Hepatocyte (in vitro differentiated cells): ENCODE measurements around the gene GLRA3. TPM values are rescaled to one million over a fixed set of nuclear protein-coding genes. Genes with fewer than 3 reads are reported as not detected.

ENCODE experiments used
- DNase-seq: peaks from one replicate; pipeline ENCODE4 v3.0.0-alpha.2; 2016; ENCODE audit warnings: low spot score
- H2AFZ ChIP-seq: fragments of 200-600 bp; sonication (generic); 2 replicates; pipeline ENCODE4 v1.6.0; 2016; ENCODE audit warnings: antibody characterized with exemption, mild to moderate bottlenecking
- H3K27ac ChIP-seq: fragments of 200-600 bp; sonication (generic); 2 replicates; pipeline ENCODE4 v1.5.1; 2016; ENCODE audit warnings: mild to moderate bottlenecking
- H3K27me3 ChIP-seq: fragments of 200-600 bp; sonication (generic); 2 replicates; pipeline ENCODE4 v1.6.1; 2016
- H3K36me3 ChIP-seq: fragments of 200-600 bp; sonication (generic); replicated peaks from 2 replicates; pipeline ENCODE4 v1.5.1; 2016; ENCODE audit warnings: low read depth; ENCODE audit not compliant: insufficient read depth
- H3K4me1 ChIP-seq: fragments of 200-600 bp; sonication (generic); 2 replicates; pipeline ENCODE4 v1.5.1; 2016; ENCODE audit warnings: mild to moderate bottlenecking, moderate library complexity; ENCODE audit not compliant: insufficient read depth
- H3K4me2 ChIP-seq: fragments of 200-600 bp; sonication (generic); 2 replicates; pipeline ENCODE4 v1.6.0; 2016
- H3K4me3 ChIP-seq: fragments of 200-600 bp; sonication (generic); 2 replicates; pipeline ENCODE4 v1.5.1; 2016; ENCODE audit warnings: mild to moderate bottlenecking
- H3K79me2 ChIP-seq: fragments of 200-600 bp; sonication (generic); 2 replicates; pipeline ENCODE4 v1.6.0; 2017; ENCODE audit warnings: mild to moderate bottlenecking
- H3K9me2 ChIP-seq: fragments of 200-600 bp; sonication (generic); replicated peaks from 2 replicates; pipeline ENCODE4 v1.6.0; 2017; ENCODE audit warnings: mild to moderate bottlenecking; ENCODE audit not compliant: insufficient read depth
- H3K9me3 ChIP-seq: fragments of 200-600 bp; sonication (generic); 2 replicates; pipeline ENCODE4 v1.5.1; 2016; ENCODE audit warnings: low read depth, mild to moderate bottlenecking
- H4K20me1 ChIP-seq: fragments of 200-600 bp; sonication (generic); 2 replicates; pipeline ENCODE4 v1.6.0; 2016; ENCODE audit warnings: mild to moderate bottlenecking; ENCODE audit not compliant: insufficient read depth, poor library complexity, severe bottlenecking
- CTCF ChIP-seq: fragments of 200-600 bp; sonication (generic); IDR thresholded peaks from 2 replicates; pipeline ENCODE4 v1.5.1; 2016; ENCODE audit warnings: antibody characterized with exemption, mild to moderate bottlenecking; ENCODE audit not compliant: poor library complexity
- EZH2 ChIP-seq: fragments of 200-600 bp; sonication (generic); IDR thresholded peaks from 2 replicates; pipeline ENCODE4 v1.6.1; 2016; ENCODE audit warnings: antibody characterized with exemption, mild to moderate bottlenecking, borderline replicate concordance
- EZH2phosphoT487 ChIP-seq: fragments of 200-600 bp; sonication (generic); IDR thresholded peaks from one replicate; pipeline ENCODE4 v1.6.1; 2018; ENCODE audit warnings: antibody characterized with exemption, mild to moderate bottlenecking, low read depth, moderate library complexity; ENCODE audit not compliant: unreplicated experiment, severe bottlenecking
- WGBS: methylation state at CpG from one replicate; pipeline ENCODE4 v1.1.6; 2016; ENCODE audit warnings: low lambda C conversion rate; ENCODE audit errors: missing lambda C conversion rate; 5-methylcytosine and 5-hydroxymethylcytosine counted together
- polyA plus RNA-seq: library from polyadenylated mRNA; unstranded; fragments of >200 nt; fragmentation: Nextera tagmentation; extraction: Ambion mirVana; gene quantifications from 2 replicates; pipeline ENCODE4 v1.2.1, GENCODE V29; 2016
- total RNA-seq: library from RNA; depleted of rRNA; stranded (reverse); fragments of >200 nt; gene quantifications from 2 replicates; pipeline ENCODE4 v1.2.3, GENCODE V29; 2014

GLRA3 gene
- total and polyA plus RNA-seq, 2 experiments from 2014 or later: 0.10 TPM; not detected in 1

- H3K4me1 ChIP-seq: no peaks in the 10 kb centered on the region
- no peak for TF ChIP-seq EZH2phosphoT487
- TF ChIP-seq EZH2: no peak
- TF ChIP-seq CTCF: no peak
- H3K36me3 ChIP-seq: no peaks in the 10 kb centered on the region
- no peak overlapping the region for H3K4me3 ChIP-seq
- H3K9me2 ChIP-seq: no peaks in the 10 kb centered on the region
- no peaks in the 10 kb centered on the region for H3K27me3 ChIP-seq
- H3K27ac ChIP-seq: no peak overlapping the region
- WGBS: 60% methylated on average over 3 of the region's 3 CpGs
- no peaks in the 10 kb centered on the region for H3K9me3 ChIP-seq
- no peak overlapping the region for H3K4me2 ChIP-seq
- H4K20me1 ChIP-seq: no peaks in the 10 kb centered on the region
- no peak overlapping the region for H2AFZ ChIP-seq
- no peaks in the 10 kb centered on the region for H3K79me2 ChIP-seq
- no peak for DNase-seq
Observed at GRCh38 chr4:174856926-174857800, 28.1 kb upstream of the GLRA3 start.

GRCh38 chr4:174855050-174855449, 26.0 kb upstream of the GLRA3 start:
- no peaks in the 10 kb centered on the region for H3K9me2 ChIP-seq
- 54% methylated on average over 4 of the region's 4 CpGs for WGBS
- TF ChIP-seq EZH2: no peak
- no peak for TF ChIP-seq EZH2phosphoT487
- TF ChIP-seq CTCF: no peak
- DNase-seq: no peak
- H3K27ac ChIP-seq: no peak overlapping the region
- no peaks in the 10 kb centered on the region for H3K79me2 ChIP-seq
- H3K27me3 ChIP-seq: no peaks in the 10 kb centered on the region
- H3K4me2 ChIP-seq: no peak overlapping the region
- no peaks in the 10 kb centered on the region for H3K9me3 ChIP-seq
- H2AFZ ChIP-seq: no peak overlapping the region
- H3K4me3 ChIP-seq: no peak overlapping the region
- no peaks in the 10 kb centered on the region for H3K36me3 ChIP-seq
- no peaks in the 10 kb centered on the region for H4K20me1 ChIP-seq
- H3K4me1 ChIP-seq: no peaks in the 10 kb centered on the region

GRCh38 chr4:174853629-174854028, 24.6 kb upstream of the GLRA3 start:
- H3K27me3 ChIP-seq: no peaks in the 10 kb centered on the region
- no peaks in the 10 kb centered on the region for H3K4me1 ChIP-seq
- H4K20me1 ChIP-seq: no peaks in the 10 kb centered on the region
- no peak for TF ChIP-seq EZH2
- no peak for TF ChIP-seq CTCF
- TF ChIP-seq EZH2phosphoT487: no peak
- H3K36me3 ChIP-seq: no peaks in the 10 kb centered on the region
- H3K79me2 ChIP-seq: no peaks in the 10 kb centered on the region
- no peak overlapping the region for H3K4me2 ChIP-seq
- H3K9me2 ChIP-seq: no peaks in the 10 kb centered on the region
- H3K9me3 ChIP-seq: no peaks in the 10 kb centered on the region
- H3K4me3 ChIP-seq: no peak overlapping the region
- DNase-seq: no peak
- no peak overlapping the region for H2AFZ ChIP-seq
- WGBS: 78% methylated on average over 3 of the region's 3 CpGs
- H3K27ac ChIP-seq: no peak overlapping the region
